Measurements from ENCODE around the gene CPAMD8. TPM values are rescaled to one million over a fixed set of nuclear protein-coding genes. Genes with fewer than 3 reads are reported as not detected.

CPAMD8 gene
- total and polyA plus RNA-seq, 9 of the 15 experiments (the other 6 are each of a cell fraction or from before 2014, with no cell fraction given), result 0.20 to 2.1 (median 1.3) TPM

DNA sequence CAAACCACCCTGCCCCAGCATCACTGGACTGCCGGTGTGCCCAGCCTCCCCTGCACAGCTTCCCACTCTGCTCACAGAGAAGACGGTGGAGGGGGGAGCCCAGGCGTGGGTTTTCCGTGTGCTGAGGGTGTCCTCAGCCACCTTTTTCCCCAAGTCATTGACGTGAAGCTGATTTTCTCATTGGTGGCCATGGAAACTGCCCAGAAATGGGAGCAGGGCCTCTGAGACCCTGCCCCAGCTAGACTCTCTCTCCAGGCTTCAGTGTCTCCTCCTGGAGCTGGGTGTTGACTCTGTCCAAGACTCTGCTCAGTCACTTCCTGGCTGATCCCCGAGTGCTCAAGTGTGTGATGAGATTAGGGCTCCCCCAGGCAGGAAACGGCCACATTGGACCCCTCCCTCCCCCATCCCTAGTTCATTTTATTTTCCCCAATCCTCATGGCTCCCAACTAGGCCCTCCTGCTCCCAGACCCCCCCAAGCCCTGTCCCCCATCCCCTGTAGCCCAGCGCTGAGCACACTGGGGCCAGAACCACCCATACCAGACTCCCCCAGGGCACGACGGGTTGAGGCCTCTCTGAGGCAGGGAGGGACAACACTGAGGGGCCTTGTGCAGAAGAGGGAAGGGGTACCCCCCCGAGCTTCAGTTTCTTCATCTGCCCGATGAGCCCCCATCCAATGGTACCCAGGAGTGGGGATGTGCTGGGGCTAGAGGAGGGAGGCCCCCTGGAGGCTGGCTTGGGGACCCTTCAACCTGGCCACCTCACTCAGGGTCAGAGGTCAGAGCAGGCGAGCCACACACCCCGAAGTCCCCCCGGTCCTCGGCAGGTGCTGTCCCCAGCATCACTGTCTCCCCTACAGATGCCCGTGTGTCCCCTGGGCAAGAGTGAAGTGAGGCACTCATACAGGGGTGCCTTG, 139.0 kb downstream of the CPAMD8 start (continued):
- TF ChIP-seq, protein P1, sequence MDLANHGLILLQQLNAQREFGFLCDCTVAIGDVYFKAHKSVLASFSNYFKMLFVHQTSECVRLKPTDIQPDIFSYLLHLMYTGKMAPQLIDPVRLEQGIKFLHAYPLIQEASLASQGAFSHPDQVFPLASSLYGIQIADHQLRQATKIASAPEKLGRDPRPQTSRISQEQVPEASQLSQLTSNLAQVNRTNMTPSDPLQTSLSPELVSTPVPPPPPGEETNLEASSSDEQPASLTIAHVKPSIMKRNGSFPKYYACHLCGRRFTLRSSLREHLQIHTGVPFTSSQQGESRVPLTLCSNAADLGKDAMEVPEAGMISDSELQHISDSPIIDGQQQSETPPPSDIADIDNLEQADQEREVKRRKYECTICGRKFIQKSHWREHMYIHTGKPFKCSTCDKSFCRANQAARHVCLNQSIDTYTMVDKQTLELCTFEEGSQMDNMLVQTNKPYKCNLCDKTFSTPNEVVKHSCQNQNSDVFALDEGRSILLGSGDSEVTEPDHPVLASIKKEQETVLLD (IDR thresholded peaks at IDR 0.05), result no peak
- TF ChIP-seq ILF3 (IDR thresholded peaks at IDR 0.05; ENCODE audit: borderline replicate concordance), result no peak
- TF ChIP-seq, protein P2, sequence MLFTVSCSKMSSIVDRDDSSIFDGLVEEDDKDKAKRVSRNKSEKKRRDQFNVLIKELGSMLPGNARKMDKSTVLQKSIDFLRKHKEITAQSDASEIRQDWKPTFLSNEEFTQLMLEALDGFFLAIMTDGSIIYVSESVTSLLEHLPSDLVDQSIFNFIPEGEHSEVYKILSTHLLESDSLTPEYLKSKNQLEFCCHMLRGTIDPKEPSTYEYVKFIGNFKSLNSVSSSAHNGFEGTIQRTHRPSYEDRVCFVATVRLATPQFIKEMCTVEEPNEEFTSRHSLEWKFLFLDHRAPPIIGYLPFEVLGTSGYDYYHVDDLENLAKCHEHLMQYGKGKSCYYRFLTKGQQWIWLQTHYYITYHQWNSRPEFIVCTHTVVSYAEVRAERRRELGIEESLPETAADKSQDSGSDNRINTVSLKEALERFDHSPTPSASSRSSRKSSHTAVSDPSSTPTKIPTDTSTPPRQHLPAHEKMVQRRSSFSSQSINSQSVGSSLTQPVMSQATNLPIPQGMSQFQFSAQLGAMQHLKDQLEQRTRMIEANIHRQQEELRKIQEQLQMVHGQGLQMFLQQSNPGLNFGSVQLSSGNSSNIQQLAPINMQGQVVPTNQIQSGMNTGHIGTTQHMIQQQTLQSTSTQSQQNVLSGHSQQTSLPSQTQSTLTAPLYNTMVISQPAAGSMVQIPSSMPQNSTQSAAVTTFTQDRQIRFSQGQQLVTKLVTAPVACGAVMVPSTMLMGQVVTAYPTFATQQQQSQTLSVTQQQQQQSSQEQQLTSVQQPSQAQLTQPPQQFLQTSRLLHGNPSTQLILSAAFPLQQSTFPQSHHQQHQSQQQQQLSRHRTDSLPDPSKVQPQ (CRISPR knock-in tag; IDR thresholded peaks at IDR 0.05; ENCODE audit: borderline replicate concordance), result no peak
- TF ChIP-seq TGIF2 (CRISPR knock-in tag; IDR thresholded peaks at IDR 0.05), result no peak
- TF ChIP-seq DPF2 (IDR thresholded peaks at IDR 0.05), result peak; percentile 65; the same call in 1 of the 2 replicates
- no peak for TF ChIP-seq EHMT2 (IDR thresholded peaks at IDR 0.05)
- TF ChIP-seq, protein P3, sequence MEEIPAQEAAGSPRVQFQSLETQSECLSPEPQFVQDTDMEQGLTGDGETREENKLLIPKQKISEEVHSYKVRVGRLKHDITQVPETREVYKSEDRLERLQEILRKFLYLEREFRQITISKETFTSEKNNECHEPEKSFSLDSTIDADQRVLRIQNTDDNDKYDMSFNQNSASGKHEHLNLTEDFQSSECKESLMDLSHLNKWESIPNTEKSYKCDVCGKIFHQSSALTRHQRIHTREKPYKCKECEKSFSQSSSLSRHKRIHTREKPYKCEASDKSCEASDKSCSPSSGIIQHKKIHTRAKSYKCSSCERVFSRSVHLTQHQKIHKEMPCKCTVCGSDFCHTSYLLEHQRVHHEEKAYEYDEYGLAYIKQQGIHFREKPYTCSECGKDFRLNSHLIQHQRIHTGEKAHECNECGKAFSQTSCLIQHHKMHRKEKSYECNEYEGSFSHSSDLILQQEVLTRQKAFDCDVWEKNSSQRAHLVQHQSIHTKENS (CRISPR knock-in tag; IDR thresholded peaks at IDR 0.05), result no peak
- TF ChIP-seq TCFL5 (CRISPR knock-in tag; conservative IDR thresholded peaks at IDR 0.05), result no peak
- TF ChIP-seq, protein P4, sequence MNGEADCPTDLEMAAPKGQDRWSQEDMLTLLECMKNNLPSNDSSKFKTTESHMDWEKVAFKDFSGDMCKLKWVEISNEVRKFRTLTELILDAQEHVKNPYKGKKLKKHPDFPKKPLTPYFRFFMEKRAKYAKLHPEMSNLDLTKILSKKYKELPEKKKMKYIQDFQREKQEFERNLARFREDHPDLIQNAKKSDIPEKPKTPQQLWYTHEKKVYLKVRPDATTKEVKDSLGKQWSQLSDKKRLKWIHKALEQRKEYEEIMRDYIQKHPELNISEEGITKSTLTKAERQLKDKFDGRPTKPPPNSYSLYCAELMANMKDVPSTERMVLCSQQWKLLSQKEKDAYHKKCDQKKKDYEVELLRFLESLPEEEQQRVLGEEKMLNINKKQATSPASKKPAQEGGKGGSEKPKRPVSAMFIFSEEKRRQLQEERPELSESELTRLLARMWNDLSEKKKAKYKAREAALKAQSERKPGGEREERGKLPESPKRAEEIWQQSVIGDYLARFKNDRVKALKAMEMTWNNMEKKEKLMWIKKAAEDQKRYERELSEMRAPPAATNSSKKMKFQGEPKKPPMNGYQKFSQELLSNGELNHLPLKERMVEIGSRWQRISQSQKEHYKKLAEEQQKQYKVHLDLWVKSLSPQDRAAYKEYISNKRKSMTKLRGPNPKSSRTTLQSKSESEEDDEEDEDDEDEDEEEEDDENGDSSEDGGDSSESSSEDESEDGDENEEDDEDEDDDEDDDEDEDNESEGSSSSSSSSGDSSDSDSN (IDR thresholded peaks at IDR 0.05; ENCODE audit: borderline replicate concordance in 1 of 2, low read depth in 2 of 2, low read length in 2 of 2), result 0 out of 4 replicates have a peak, but pooled peaks have one; percentile 10 to 57
- TF ChIP-seq PHB2 (IDR thresholded peaks at IDR 0.05; ENCODE audit: low read depth), result no peak
- no peak for TF ChIP-seq NCOA6 (IDR thresholded peaks at IDR 0.05)
- peak; percentile 69 for TF ChIP-seq SMARCA4 (IDR thresholded peaks at IDR 0.05)
- TF ChIP-seq MBD2 (IDR thresholded peaks at IDR 0.05; ENCODE audit: borderline replicate concordance, low read depth), result no peak
- no peak for TF ChIP-seq RAD21 (CRISPR knock-in tag; conservative IDR thresholded peaks at IDR 0.05 in 1 of 2, IDR thresholded peaks at IDR 0.05 in 1 of 2)
- TF ChIP-seq PML (IDR thresholded peaks at IDR 0.05; ENCODE audit: low read length), result peak; percentile 56; the same call in 1 of the 2 replicates
- TF ChIP-seq MTF1 (CRISPR knock-in tag; IDR thresholded peaks at IDR 0.05; ENCODE audit: borderline replicate concordance), result no peak
- no peak for TF ChIP-seq CSDE1 (IDR thresholded peaks at IDR 0.05)
- peak; percentile 87 for TF ChIP-seq SUPT5H (IDR thresholded peaks at IDR 0.05)
- TF ChIP-seq RUNX1 (IDR thresholded peaks at IDR 0.05; ENCODE audit: low read depth), result no peak
- TF ChIP-seq FOXK2 (conservative IDR thresholded peaks at IDR 0.05 in 1 of 2, IDR thresholded peaks at IDR 0.05 in 1 of 2; ENCODE audit: low read depth in 2 of 2), result peak; percentile 70 to 85
